ENCODE data around the gene PSMF1. TPM values are rescaled to one million over a fixed set of nuclear protein-coding genes. Genes with fewer than 3 reads are reported as not detected.

The PSMF1 gene
- total and polyA plus RNA-seq, 2 of the 13 experiments (the other 11 are each of a cell fraction or from before 2014, with no cell fraction given): 82.5 to 86.0 TPM

DNA sequence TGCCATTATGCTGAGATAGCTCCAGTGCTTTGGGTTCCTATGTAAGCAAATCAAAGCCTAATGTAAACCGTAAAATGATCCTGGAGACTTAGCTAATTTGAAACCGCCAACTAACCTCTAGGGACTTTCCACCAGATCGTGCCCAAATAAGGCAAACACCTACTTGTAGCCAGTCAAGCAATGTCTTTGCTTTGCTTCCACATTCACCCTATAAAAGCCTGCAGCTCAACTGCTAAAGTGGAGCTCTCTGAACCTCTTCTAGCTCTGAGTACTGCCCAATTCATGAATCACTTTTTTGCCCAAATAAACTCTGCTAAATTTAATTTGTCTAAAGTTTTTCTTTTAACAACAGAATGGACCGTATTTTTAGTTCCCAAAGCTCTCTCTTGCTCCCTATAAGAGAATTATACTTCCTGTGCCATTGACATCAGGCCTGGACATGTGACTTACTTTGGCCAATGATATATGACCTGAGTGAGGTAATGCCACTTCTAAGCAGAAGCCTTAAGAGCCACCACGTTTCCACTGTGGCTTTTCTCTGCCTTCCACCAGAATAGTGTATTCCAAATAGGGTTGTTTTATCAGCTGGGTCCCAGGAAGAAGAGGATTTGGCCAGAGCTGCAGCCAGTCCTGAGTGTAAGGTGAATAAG lies 34.8 kb upstream of the PSMF1 start:
- POLR2A ChIA-PET: no interaction called here
- CTCF ChIA-PET (ENCODE audit: low intra/inter-chr PET ratio, low total read pairs): no interaction called here

DNA sequence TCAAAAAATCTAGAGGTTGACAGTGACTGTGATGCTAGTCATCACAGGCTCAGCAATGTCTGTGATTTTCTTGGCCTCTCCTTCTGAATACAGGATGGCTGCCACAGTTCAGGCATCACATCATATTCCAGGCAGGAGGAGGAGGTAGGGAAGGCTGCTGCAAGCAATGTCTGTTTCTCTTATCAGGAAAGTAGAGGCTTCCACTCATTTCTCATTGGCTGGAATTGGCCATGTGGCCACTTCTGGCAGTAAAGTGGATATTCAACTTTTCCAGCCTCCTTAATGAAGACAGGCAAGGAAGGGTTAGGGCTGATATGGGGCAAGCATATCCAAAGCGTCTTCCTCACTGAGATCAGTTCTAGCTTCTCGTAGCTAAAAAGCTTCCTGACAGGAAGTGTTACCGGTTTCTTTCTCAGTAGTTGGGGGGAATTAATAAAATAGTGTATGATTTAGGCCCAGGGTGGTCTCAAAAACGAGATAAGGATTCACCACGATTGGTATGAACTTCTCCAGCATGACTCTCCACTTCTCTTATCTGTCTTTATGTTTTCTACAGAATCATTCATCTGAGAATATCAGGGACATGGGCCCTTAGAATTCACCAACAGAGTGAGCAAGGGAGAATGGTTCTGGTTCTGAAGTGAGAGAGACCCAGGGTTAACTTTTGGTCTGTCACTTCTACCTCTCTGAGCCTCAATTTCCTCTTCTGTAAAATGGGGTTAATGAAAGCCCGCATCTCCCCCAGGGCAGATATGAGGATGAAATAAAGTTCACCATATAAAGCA lies 32.7 kb upstream of the PSMF1 start:
- intact Hi-C loops (cut with micrococcal nuclease; ENCODE audit: unreplicated experiment): no loop called here
- H3K4me1 ChIP-seq (ENCODE audit: insufficient read depth, low read length): no peaks in the 10 kb centered on the region
- H3K36me3 ChIP-seq (replicated peaks in 1 of 2; ENCODE audit: control insufficient read depth in 1 of 2, insufficient read depth in 2 of 2, low read length in 2 of 2): no peaks in the 10 kb centered on the region
- H3K9me3 ChIP-seq (ENCODE audit: low read length): peaks cover 8% of the 10 kb centered on the region; the same call in 1 of the 2 replicates
- FAIRE-seq: no peak
- WGBS (ENCODE audit: low lambda C conversion rate): 18% methylated on average over 6 of the region's 6 CpGs
- POLR2A ChIA-PET: no interaction called here
- H2AFZ ChIP-seq (ENCODE audit: low read length): no peak overlapping the region
- no peak for ATAC-seq
- in situ Hi-C loops (cut with HindIII; ENCODE audit: extremely low pct_ligation_motif_present, low pct_unique_long_range_greater_than_20kb): no loop called here
- CTCF ChIA-PET (ENCODE audit: low intra/inter-chr PET ratio, low total read pairs): no interaction called here
- no peak overlapping the region for H3K4me3 ChIP-seq (replicated peaks in 1 of 3; ENCODE audit: insufficient read depth in 1 of 3, low read depth in 2 of 3, low read length in 3 of 3)
- no peak overlapping the region for H3K4me2 ChIP-seq (ENCODE audit: low read depth, low read length)
- H3K27me3 ChIP-seq (ENCODE audit: control insufficient read depth in 1 of 2, insufficient read depth in 2 of 2, low read length in 2 of 2): no peaks in the 10 kb centered on the region
- H3K79me2 ChIP-seq (ENCODE audit: insufficient read depth, low read length): no peaks in the 10 kb centered on the region
- no peak for DNase-seq (ENCODE audit: low spot score)
- no peak overlapping the region for H3K9ac ChIP-seq (ENCODE audit: insufficient read depth, low read depth, low read length)
- no TSS peak for BruUV-seq (replicated peaks)
- H3K27ac ChIP-seq (ENCODE audit: extremely low read length, insufficient read depth, low read length): no peak overlapping the region
- no peak for TF ChIP-seq SRSF4 (IDR thresholded peaks at IDR 0.05; ENCODE audit: low read depth, low read length, poor library complexity, severe bottlenecking)
- 0 out of 2 replicates have a peak, but pooled peaks have one; percentile 16 for TF ChIP-seq NFYC (CRISPR knock-in tag; IDR thresholded peaks at IDR 0.05)
- no peak for TF ChIP-seq YY1 (IDR thresholded peaks at IDR 0.05; ENCODE audit: insufficient read depth, insufficient replicate concordance, low read depth, low read length)
- TF ChIP-seq ZNF180 (CRISPR knock-in tag; IDR thresholded peaks at IDR 0.05; ENCODE audit: borderline replicate concordance, low read depth): no peak
- TF ChIP-seq ZNF484 (CRISPR knock-in tag; IDR thresholded peaks at IDR 0.05; ENCODE audit: borderline replicate concordance, low read depth): no peak
- TF ChIP-seq, protein P1, sequence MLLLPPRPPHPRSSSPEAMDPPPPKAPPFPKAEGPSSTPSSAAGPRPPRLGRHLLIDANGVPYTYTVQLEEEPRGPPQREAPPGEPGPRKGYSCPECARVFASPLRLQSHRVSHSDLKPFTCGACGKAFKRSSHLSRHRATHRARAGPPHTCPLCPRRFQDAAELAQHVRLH (CRISPR knock-in tag; IDR thresholded peaks at IDR 0.05; ENCODE audit: borderline replicate concordance, low read depth): no peak
- TF ChIP-seq NFYB (CRISPR knock-in tag; IDR thresholded peaks at IDR 0.05): peak; percentile 45
- TF ChIP-seq, protein P2, sequence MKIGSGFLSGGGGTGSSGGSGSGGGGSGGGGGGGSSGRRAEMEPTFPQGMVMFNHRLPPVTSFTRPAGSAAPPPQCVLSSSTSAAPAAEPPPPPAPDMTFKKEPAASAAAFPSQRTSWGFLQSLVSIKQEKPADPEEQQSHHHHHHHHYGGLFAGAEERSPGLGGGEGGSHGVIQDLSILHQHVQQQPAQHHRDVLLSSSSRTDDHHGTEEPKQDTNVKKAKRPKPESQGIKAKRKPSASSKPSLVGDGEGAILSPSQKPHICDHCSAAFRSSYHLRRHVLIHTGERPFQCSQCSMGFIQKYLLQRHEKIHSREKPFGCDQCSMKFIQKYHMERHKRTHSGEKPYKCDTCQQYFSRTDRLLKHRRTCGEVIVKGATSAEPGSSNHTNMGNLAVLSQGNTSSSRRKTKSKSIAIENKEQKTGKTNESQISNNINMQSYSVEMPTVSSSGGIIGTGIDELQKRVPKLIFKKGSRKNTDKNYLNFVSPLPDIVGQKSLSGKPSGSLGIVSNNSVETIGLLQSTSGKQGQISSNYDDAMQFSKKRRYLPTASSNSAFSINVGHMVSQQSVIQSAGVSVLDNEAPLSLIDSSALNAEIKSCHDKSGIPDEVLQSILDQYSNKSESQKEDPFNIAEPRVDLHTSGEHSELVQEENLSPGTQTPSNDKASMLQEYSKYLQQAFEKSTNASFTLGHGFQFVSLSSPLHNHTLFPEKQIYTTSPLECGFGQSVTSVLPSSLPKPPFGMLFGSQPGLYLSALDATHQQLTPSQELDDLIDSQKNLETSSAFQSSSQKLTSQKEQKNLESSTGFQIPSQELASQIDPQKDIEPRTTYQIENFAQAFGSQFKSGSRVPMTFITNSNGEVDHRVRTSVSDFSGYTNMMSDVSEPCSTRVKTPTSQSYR (CRISPR knock-in tag; IDR thresholded peaks at IDR 0.05; ENCODE audit: borderline replicate concordance): no peak
- no peaks in the 10 kb centered on the region for H4K20me1 ChIP-seq (ENCODE audit: insufficient read depth, low read length)

More for the DNA sequence above, 34.8 kb upstream of the PSMF1 start:
- no peaks in the 10 kb centered on the region for H3K36me3 ChIP-seq (replicated peaks in 1 of 2; ENCODE audit: control insufficient read depth in 1 of 2, insufficient read depth in 2 of 2, low read length in 2 of 2)
- TF ChIP-seq SRF (IDR thresholded peaks at IDR 0.05; ENCODE audit: low read depth, low read length) (peak; percentile 76), CCDC6 (CRISPR knock-in tag; IDR thresholded peaks at IDR 0.05) (no peak)
- peaks cover 8% of the 10 kb centered on the region; the same call in 1 of the 2 replicates for H3K9me3 ChIP-seq (ENCODE audit: low read length)
- DNase-seq (ENCODE audit: low spot score) (no peak), ATAC-seq (no peak), FAIRE-seq (no peak)
- H2AFZ ChIP-seq (ENCODE audit: low read length): no peak overlapping the region
- no peak overlapping the region for H3K4me2 ChIP-seq (ENCODE audit: low read depth, low read length)
- in situ Hi-C loops (cut with HindIII; ENCODE audit: extremely low pct_ligation_motif_present, low pct_unique_long_range_greater_than_20kb) (no loop called here), intact Hi-C loops (cut with micrococcal nuclease; ENCODE audit: unreplicated experiment) (no loop called here)
- H3K9ac ChIP-seq (ENCODE audit: insufficient read depth, low read depth, low read length): no peak overlapping the region
- peaks cover 0 to under 1% of the 10 kb centered on the region in 2 experiments; a peak in 1 of 5 replicates for H3K27me3 ChIP-seq (ENCODE audit: control insufficient read depth in 1 of 2, insufficient read depth in 2 of 2, low read length in 2 of 2)
- H3K27ac ChIP-seq (ENCODE audit: extremely low read length, insufficient read depth, low read length): no peak overlapping the region
- H3K79me2 ChIP-seq (ENCODE audit: insufficient read depth, low read length): no peaks in the 10 kb centered on the region
- no TSS peak for BruUV-seq (replicated peaks)
- H3K4me3 ChIP-seq (replicated peaks in 1 of 3; ENCODE audit: insufficient read depth in 1 of 3, low read depth in 2 of 3, low read length in 3 of 3): no peak overlapping the region
- 21% methylated on average over 5 of the region's 5 CpGs for WGBS (ENCODE audit: low lambda C conversion rate)
- no peaks in the 10 kb centered on the region for H4K20me1 ChIP-seq (ENCODE audit: insufficient read depth, low read length)
- H3K4me1 ChIP-seq (ENCODE audit: insufficient read depth, low read length): no peaks in the 10 kb centered on the region
